K562 (cell line): ENCODE data around the gene HDLBP. TPM values are rescaled to one million over a fixed set of nuclear protein-coding genes. Genes with fewer than 3 reads are reported as not detected.

Experiments
- ATAC-seq: fragments of 200-7000 bp; cut with Tn5 transposase; 3 replicates; pipeline ENCODE4 v1.9.1; 2020; ENCODE audit warnings: moderate library complexity
- BruUV-seq: library from RNA; stranded (reverse); fragments of 400-500 nt; replicated peaks from 2 replicates; lab custom pipeline; 2021; lab: Mats Ljungman, UMichigan
- CTCF ChIA-PET: fragments of 300-600 bp; formaldehyde crosslinking; extraction: SDS; loops from one replicate; lab custom pipeline; 2021; ENCODE audit warnings: low intra/inter-chr PET ratio; lab: Yijun Ruan, JAX
- POLR2A ChIA-PET: fragments of 300-600, 350-650 bp; sonication (Branson Sonifier 250); formaldehyde crosslinking; extraction: SDS; loops from one replicate; lab custom pipeline; 2021; ENCODE audit warnings: antibody characterized with exemption, inconsistent platforms; lab: Yijun Ruan, JAX
- DNase-seq, 4 experiments: peaks; one replicate each; pipeline versions ENCODE4 v3.0.0 to v3.0.0-alpha.2; 2011 to 2018; ENCODE audit warnings: low spot score in 3 of 4, mixed read lengths in 3 of 4; ENCODE audit errors: extremely low read depth in 1 of 4
- FAIRE-seq: peaks from 2 replicates; lab custom pipeline; 2011; peaks lifted over from hg19 to GRCh38; lab: Jason Lieb, UNC
- H2AFZ ChIP-seq: 2 replicates; pipeline ENCODE4 v1.6.0; 2011; ENCODE audit warnings: low read depth, low read length, control low read depth, inconsistent platforms
- H3K27ac ChIP-seq: fragments of 200-600 bp; 3 replicates; pipeline ENCODE4 v1.8.0; 2011; ENCODE audit warnings: low read depth, mild to moderate bottlenecking, control low read depth, inconsistent platforms, low read length, moderate library complexity, mixed read lengths; ENCODE audit errors: extremely low read depth
- H3K27me3 ChIP-seq, 2 experiments: fragments of 300-600 bp in 1 of 2; 2 replicates in 1 of 2; 3 replicates in 1 of 2; pipeline versions ENCODE4 v1.6.0 to v1.8.0; 2011; ENCODE audit warnings: inconsistent platforms in 2 of 2, low read length in 2 of 2, mild to moderate bottlenecking in 1 of 2, mixed read lengths in 1 of 2, moderate library complexity in 1 of 2; ENCODE audit not compliant: control insufficient read depth in 2 of 2, insufficient read depth in 2 of 2
- H3K36me3 ChIP-seq: fragments of 300-600 bp; 3 replicates; pipeline ENCODE4 v1.8.0; 2011; ENCODE audit warnings: mild to moderate bottlenecking, low read length, inconsistent platforms; ENCODE audit not compliant: control insufficient read depth, insufficient read depth
- H3K4me1 ChIP-seq, 2 experiments: fragments of 200-600 bp in 1 of 2; replicated peaks in 1 of 2; 2 replicates in 1 of 2; 3 replicates in 1 of 2; pipeline versions ENCODE4 v1.5.1 to v1.8.0; 2011; ENCODE audit warnings: inconsistent platforms in 2 of 2, low read length in 2 of 2, mild to moderate bottlenecking in 1 of 2, mixed read lengths in 1 of 2, moderate library complexity in 1 of 2; ENCODE audit not compliant: control insufficient read depth in 2 of 2, insufficient read depth in 2 of 2
- H3K4me2 ChIP-seq: 2 replicates; pipeline ENCODE4 v1.6.1; 2011; ENCODE audit warnings: low read length, control low read depth, inconsistent platforms, mixed read lengths; ENCODE audit not compliant: insufficient read depth
- H3K4me3 ChIP-seq: fragments of 200-600 bp; sonication (generic), shearing (Covaris generic); 2 replicates; pipeline ENCODE4 v1.5.1; 2016; ENCODE audit warnings: control low read depth, inconsistent platforms
- H3K79me2 ChIP-seq: fragments of 200-600 bp; 3 replicates; pipeline ENCODE4 v1.8.0; 2011; ENCODE audit warnings: low read length, inconsistent platforms; ENCODE audit not compliant: control insufficient read depth, insufficient read depth
- H3K9ac ChIP-seq, 2 experiments: 2 replicates each; pipeline versions ENCODE4 v1.6.0 to v1.6.1; 2011; ENCODE audit warnings: low read depth in 2 of 2, low read length in 2 of 2, control low read depth in 1 of 2, inconsistent platforms in 1 of 2, mild to moderate bottlenecking in 1 of 2, mixed read lengths in 1 of 2; ENCODE audit not compliant: insufficient read depth in 1 of 2
- H3K9me1 ChIP-seq: one replicate; pipeline ENCODE4 v1.6.0; 2011; ENCODE audit warnings: inconsistent platforms, mild to moderate bottlenecking, low read length, moderate library complexity; ENCODE audit not compliant: control insufficient read depth, insufficient read depth
- H3K9me3 ChIP-seq: replicated peaks from 2 replicates; pipeline ENCODE4 v1.5.1; 2011; ENCODE audit warnings: low read depth, low read length, inconsistent platforms; ENCODE audit not compliant: control insufficient read depth, insufficient read depth
- H4K20me1 ChIP-seq: replicated peaks from 2 replicates; pipeline ENCODE4 v1.6.1; 2011; ENCODE audit warnings: low read length, inconsistent platforms, mixed read lengths; ENCODE audit not compliant: control insufficient read depth, insufficient read depth
- BCOR ChIP-seq: fragments of 450-650 bp; IDR thresholded peaks from 2 replicates; pipeline ENCODE4 v1.6.1; 2016
- ETV1 ChIP-seq: fragments of 450-650 bp; conservative IDR thresholded peaks from 2 replicates; pipeline ENCODE4 v1.6.1; 2016; ENCODE audit warnings: missing genetic modification characterization, control low read depth, low read depth, missing compliant biosample characterization
- EZH2 ChIP-seq: IDR thresholded peaks from 2 replicates; pipeline ENCODE4 v1.6.1; 2012; ENCODE audit warnings: low read depth, mild to moderate bottlenecking, inconsistent platforms, low read length, borderline replicate concordance
- FOXK1 ChIP-seq: sonication (generic); formaldehyde crosslinking; IDR thresholded peaks from 2 replicates; pipeline ENCODE4 v1.8.0; 2022; ENCODE audit warnings: missing genetic modification reagents, mild to moderate bottlenecking, borderline replicate concordance
- HOMEZ ChIP-seq: fragments of 250-450 bp; sonication (Bioruptor Pico); IDR thresholded peaks from 2 replicates; pipeline ENCODE4 v1.4.0; 2020; ENCODE audit warnings: mild to moderate bottlenecking, moderate library complexity
- MEF2D ChIP-seq: conservative IDR thresholded peaks from 2 replicates; pipeline ENCODE4 v1.6.1; 2016; ENCODE audit warnings: low read depth, missing genetic modification characterization, missing compliant biosample characterization
- NFYB ChIP-seq: IDR thresholded peaks from 2 replicates; pipeline ENCODE4 v1.6.1; 2011; ENCODE audit warnings: mild to moderate bottlenecking, moderate library complexity; ENCODE audit not compliant: insufficient read length; ENCODE audit errors: extremely low read depth
- PCBP2 ChIP-seq: fragments of 200-400 bp; formaldehyde crosslinking; IDR thresholded peaks from 2 replicates; pipeline ENCODE4 v1.6.1; 2018; ENCODE audit warnings: low read length, low read depth, mild to moderate bottlenecking, moderate library complexity; ENCODE audit not compliant: poor library complexity, severe bottlenecking
- SMAD2 ChIP-seq: fragments of 150-350 bp; IDR thresholded peaks from 2 replicates; pipeline ENCODE4 v1.6.1; 2014; ENCODE audit warnings: low read depth, mild to moderate bottlenecking, low read length
- SMC3 ChIP-seq: conservative IDR thresholded peaks from 2 replicates; pipeline ENCODE4 v1.6.1; 2011; ENCODE audit warnings: low read depth, low read length, improper control_type of control experiment; ENCODE audit not compliant: insufficient read depth
- TAF1 ChIP-seq: IDR thresholded peaks from 2 replicates; pipeline ENCODE4 v1.6.1; 2011; ENCODE audit warnings: mild to moderate bottlenecking, low read length, moderate library complexity; ENCODE audit not compliant: insufficient read depth, control insufficient read depth, severe bottlenecking; ENCODE audit errors: extremely low read depth
- TSC22D4 ChIP-seq: fragments of 450-650 bp; IDR thresholded peaks from 2 replicates; pipeline ENCODE4 v1.6.1; 2016; ENCODE audit warnings: missing genetic modification characterization, missing biosample characterization, control low read depth
- YBX1 ChIP-seq: fragments of 450-650 bp; IDR thresholded peaks from 2 replicates; pipeline ENCODE4 v1.7.1; 2016; ENCODE audit warnings: mild to moderate bottlenecking
- ZBTB34 ChIP-seq: fragments of 250-450 bp; sonication (Bioruptor Pico); IDR thresholded peaks from 2 replicates; pipeline ENCODE4 v1.8.0; 2021; ENCODE audit warnings: mild to moderate bottlenecking, moderate library complexity
- ZBTB5 ChIP-seq: fragments of 450-650 bp; IDR thresholded peaks from 2 replicates; pipeline ENCODE4 v1.6.1; 2017; ENCODE audit warnings: antibody characterized with exemption
- ZNF717 ChIP-seq: fragments of 250-450 bp; sonication (Bioruptor Pico); IDR thresholded peaks from 2 replicates; pipeline ENCODE4 v1.5.0; 2021
- WGBS: fragments of 100-300 bp; shearing (Covaris generic); methylation state at CpG from one replicate; pipeline ENCODE4 v1.1.6; 2016; ENCODE audit warnings: low coverage, mixed read lengths; ENCODE audit not compliant: insufficient coverage; ENCODE audit errors: missing lambda C conversion rate; 5-methylcytosine and 5-hydroxymethylcytosine counted together
- in situ Hi-C: fragments of 300-500 bp; cut with MboI; formaldehyde crosslinking; loops from 4 replicates; pipeline ENCODE4 v1.15.0; 2018; ENCODE audit warnings: inconsistent platforms, mixed read lengths
- intact Hi-C: fragments of 100-400 bp; cut with micrococcal nuclease; formaldehyde crosslinking; loops from 2 replicates; pipeline ENCODE4 v1.14.2; 2022
- polyA plus RNA-seq, 8 experiments: library from polyadenylated mRNA; depleted of rRNA in 4 of 8; stranded (reverse) in 5 of 8; unstranded in 3 of 8; fragments of >200 nt; fragmentation: Nextera tagmentation in 2 of 8; fragmentation: Illumina TruSeq in 1 of 8; extraction: Ambion mirVana in 2 of 8; extraction: Trizol in 1 of 8; gene quantifications; 2 replicates each; pipeline versions ENCODE4 v1.2.1 to v1.2.3, GENCODE V29; 2011 to 2014; ENCODE audit warnings: inconsistent platforms in 1 of 8, missing spikeins in 1 of 8
- total RNA-seq, 7 experiments: library from RNA; depleted of rRNA in 6 of 7; stranded (reverse); fragments of >200 nt in 6 of 7; fragmentation: Illumina TruSeq in 2 of 7; extraction: Trizol in 2 of 7; gene quantifications; 2 replicates each; pipeline versions ENCODE4 v1.2.1 to v1.2.3, GENCODE V29; 2011 to 2021; ENCODE audit warnings: low replicate concordance in 1 of 7

The HDLBP gene
- total and polyA plus RNA-seq, 9 of the 15 experiments (the other 6 are each of a cell fraction or from before 2014, with no cell fraction given): 24.4 to 378 (median 146) TPM

GRCh38 chr2:241302759-241303651, 12.5 kb downstream of the HDLBP start (continued):
- TF ChIP-seq TAF1: no peak
- no peak for TF ChIP-seq ZNF717
- no peak for TF ChIP-seq PCBP2
- no peak for TF ChIP-seq YBX1
- no peak for TF ChIP-seq NFYB

GRCh38 chr2:241302083-241302482, 13.4 kb downstream of the HDLBP start:
- FAIRE-seq (no peak), ATAC-seq (no peak), DNase-seq (no peak)
- POLR2A ChIA-PET: interaction anchor here (0.9 to 6.9 kb wide), 4 partner anchors 9 to 18 kb away, joined by 4 to 64 read pairs (median 6); partner anchors contain the start of genes HDLBP and SEPTIN2
- peaks cover 36% of the 10 kb centered on the region for H4K20me1 ChIP-seq
- H3K9me1 ChIP-seq: peaks cover 5% of the 10 kb centered on the region
- H3K9ac ChIP-seq: no peak overlapping the region
- no peak overlapping the region for H3K4me3 ChIP-seq
- no peaks in the 10 kb centered on the region for H3K9me3 ChIP-seq
- in situ Hi-C loops (no loop called here), intact Hi-C loops (no loop called here)
- WGBS: 77% methylated on average over 3 of the region's 3 CpGs
- H2AFZ ChIP-seq: no peak overlapping the region
- no peak overlapping the region for H3K27ac ChIP-seq
- no peaks in the 10 kb centered on the region for H3K27me3 ChIP-seq
- H3K79me2 ChIP-seq: peaks cover 93% of the 10 kb centered on the region
- BruUV-seq: no TSS peak
- peaks cover 9% of the 10 kb centered on the region; the same call in 2 of the 3 replicates for H3K36me3 ChIP-seq
- CTCF ChIA-PET: no interaction called here
- no peak overlapping the region for H3K4me2 ChIP-seq
- peaks cover 18 to 26% of the 10 kb centered on the region in 2 experiments; a peak in 4 of 5 replicates for H3K4me1 ChIP-seq
- TF ChIP-seq ETV1 (tag) (no peak), EZH2 (no peak), MEF2D (no peak), TSC22D4 (no peak), ZBTB5 (no peak), BCOR (no peak), HOMEZ (no peak), SMAD2 (no peak), ZBTB34 (CRISPR knock-in tag) (no peak), SMC3 (no peak), FOXK1 (CRISPR knock-in tag) (no peak)
